Endothelial cell of umbilical vein (primary cell): ENCODE results near the gene TBC1D21. TPM values are rescaled to one million over a fixed set of nuclear protein-coding genes. Genes with fewer than 3 reads are reported as not detected.

Experiments used
- BruUV-seq: library from RNA; stranded (reverse); fragments of 400-500 nt; replicated peaks from 2 replicates; lab custom pipeline; 2021; lab: Mats Ljungman, UMichigan
- CTCF ChIA-PET: fragments of 300-600, 350-600 bp; sonication (Branson Sonifier 250); formaldehyde crosslinking; loops from one replicate; lab custom pipeline; 2021; ENCODE audit warnings: antibody characterized with exemption, inconsistent platforms; lab: Charles Lee
- POLR2A ChIA-PET: fragments of 300-600, 350-600 bp; sonication (Branson Sonifier 250); formaldehyde crosslinking; loops from one replicate; lab custom pipeline; 2021; ENCODE audit warnings: antibody characterized with exemption, inconsistent platforms; lab: Charles Lee
- DNase-seq: peaks from one replicate; pipeline ENCODE4 v3.0.0-alpha.2; 2011; ENCODE audit warnings: low read depth, low spot score
- FAIRE-seq: peaks from 2 replicates; lab custom pipeline; 2011; peaks lifted over from hg19 to GRCh38; lab: Jason Lieb, UNC
- H2AFZ ChIP-seq: 2 replicates; pipeline ENCODE4 v1.6.0; 2012; ENCODE audit warnings: low read depth, low read length, control low read depth, inconsistent platforms
- H3K27ac ChIP-seq: 2 replicates; pipeline ENCODE4 v1.5.1; 2011; ENCODE audit warnings: low read depth, mild to moderate bottlenecking, control low read depth, low read length, moderate library complexity; ENCODE audit not compliant: insufficient read depth
- H3K27me3 ChIP-seq, 2 experiments: 2 replicates each; pipeline versions ENCODE4 v1.6.0 to v1.6.1; 2011; ENCODE audit warnings: low read length in 2 of 2, mixed read lengths in 1 of 2; ENCODE audit not compliant: control insufficient read depth in 2 of 2, insufficient read depth in 2 of 2
- H3K36me3 ChIP-seq, 2 experiments: 2 replicates in 1 of 2; 3 replicates in 1 of 2; pipeline ENCODE4 v1.5.1; 2011; ENCODE audit warnings: low read length in 2 of 2, mild to moderate bottlenecking in 1 of 2, moderate library complexity in 1 of 2; ENCODE audit not compliant: control insufficient read depth in 2 of 2, insufficient read depth in 2 of 2; ENCODE audit errors: extremely low read depth in 1 of 2
- H3K4me1 ChIP-seq: 3 replicates; pipeline ENCODE4 v1.5.1; 2011; ENCODE audit warnings: mild to moderate bottlenecking, low read length; ENCODE audit not compliant: control insufficient read depth, insufficient read depth; ENCODE audit errors: extremely low read depth
- H3K4me2 ChIP-seq: 2 replicates; pipeline ENCODE4 v1.6.1; 2011; ENCODE audit warnings: low read length, control low read depth, mixed read lengths; ENCODE audit not compliant: insufficient read depth
- H3K4me3 ChIP-seq, 3 experiments: fragments of 200-600 bp in 1 of 3; sonication (generic), shearing (Covaris generic) in 1 of 3; replicated peaks in 1 of 3; 2 replicates each; pipeline ENCODE4 v1.5.1; 2011 to 2016; ENCODE audit warnings: control low read depth in 3 of 3, low read length in 3 of 3, mild to moderate bottlenecking in 2 of 3, inconsistent platforms in 1 of 3, low read depth in 1 of 3, moderate library complexity in 1 of 3; ENCODE audit not compliant: insufficient read depth in 1 of 3
- H3K79me2 ChIP-seq: 2 replicates; pipeline ENCODE4 v1.6.0; 2012; ENCODE audit warnings: low read length, inconsistent platforms; ENCODE audit not compliant: control insufficient read depth, insufficient read depth
- H3K9ac ChIP-seq: replicated peaks from 2 replicates; pipeline ENCODE3; 2011; ENCODE audit warnings: low read length, control low read depth; ENCODE audit not compliant: insufficient read depth; ENCODE audit errors: extremely low read depth
- H3K9me1 ChIP-seq: replicated peaks from 3 replicates; pipeline ENCODE4 v1.6.0; 2011; ENCODE audit warnings: mild to moderate bottlenecking, low read length; ENCODE audit not compliant: control insufficient read depth, insufficient read depth; ENCODE audit errors: extremely low read depth
- H3K9me3 ChIP-seq: replicated peaks from 2 replicates; pipeline ENCODE4 v1.5.1; 2012; ENCODE audit warnings: low read length, inconsistent platforms; ENCODE audit not compliant: control insufficient read depth, insufficient read depth
- H4K20me1 ChIP-seq: replicated peaks from 2 replicates; pipeline ENCODE3; 2011; ENCODE audit warnings: mild to moderate bottlenecking, low read length; ENCODE audit not compliant: control insufficient read depth, insufficient read depth; ENCODE audit errors: extremely low read depth
- CTCF ChIP-seq, 2 donors: IDR thresholded peaks; 1 replicate in 1 of 2; 2 replicates in 1 of 2; pipeline ENCODE4 v1.5.1; 2011; ENCODE audit warnings: low read length in 2 of 2, mild to moderate bottlenecking in 2 of 2, moderate library complexity in 2 of 2, control low read depth in 1 of 2, inconsistent platforms in 1 of 2, low read depth in 1 of 2; ENCODE audit not compliant: insufficient read depth in 1 of 2; ENCODE audit errors: extremely low read depth in 1 of 2
- EZH2 ChIP-seq: IDR thresholded peaks from 2 replicates; pipeline ENCODE4 v1.6.1; 2012; ENCODE audit warnings: borderline replicate concordance, low read depth, mild to moderate bottlenecking, moderate library complexity, low read length, inconsistent platforms; ENCODE audit not compliant: severe bottlenecking
- FOS ChIP-seq: IDR thresholded peaks from 2 replicates; pipeline ENCODE4 v1.6.1; 2011; ENCODE audit warnings: mild to moderate bottlenecking, low read length, moderate library complexity, borderline replicate concordance; ENCODE audit not compliant: insufficient read depth
- GATA2 ChIP-seq: IDR thresholded peaks from 2 replicates; pipeline ENCODE4 v1.7.0; 2011; ENCODE audit warnings: low read depth, mild to moderate bottlenecking, moderate library complexity, mixed read lengths, low read length; ENCODE audit not compliant: insufficient read length, insufficient read depth
- JUN ChIP-seq: IDR thresholded peaks from 2 replicates; pipeline ENCODE4 v1.6.1; 2011; ENCODE audit warnings: borderline replicate concordance, low read depth; ENCODE audit not compliant: insufficient read length, insufficient read depth
- MAX ChIP-seq: IDR thresholded peaks from 2 replicates; pipeline ENCODE4 v1.6.1; 2011; ENCODE audit not compliant: insufficient read depth, insufficient read length
- POLR2A ChIP-seq: IDR thresholded peaks from 2 replicates; pipeline ENCODE4 v1.6.1; 2012; ENCODE audit warnings: low read depth, mild to moderate bottlenecking, control low read depth, low read length
- POLR2AphosphoS5 ChIP-seq: IDR thresholded peaks from 2 replicates; pipeline ENCODE4 v1.6.1; 2012; ENCODE audit warnings: low read depth, mild to moderate bottlenecking, control low read depth, low read length, moderate library complexity; ENCODE audit not compliant: insufficient read depth
- dilution Hi-C: fragments of 300-500 bp; cut with MboI; formaldehyde crosslinking; loops from one replicate; pipeline ENCODE4 v1.15.0; 2019; ENCODE audit warnings: low sequenced_read_pairs; ENCODE audit not compliant: extremely low pct_ligation_motif_present
- intact Hi-C: fragments of 100-400 bp; cut with micrococcal nuclease; formaldehyde crosslinking; loops from one replicate; pipeline ENCODE4 v1.10.0; 2022
- polyA plus RNA-seq, 4 experiments: library from polyadenylated mRNA; depleted of rRNA in 3 of 4; stranded (reverse) in 3 of 4; unstranded in 1 of 4; fragments of >200 nt; gene quantifications; 2 replicates each; pipeline versions ENCODE4 v1.2.1 to v1.2.3, GENCODE V29; 2011 to 2012; ENCODE audit warnings: missing spikeins in 1 of 4
- total RNA-seq: library from RNA; stranded (reverse); gene quantifications from 2 replicates; pipeline ENCODE4 v1.2.3, GENCODE V29; 2021

Gene TBC1D21
- total and polyA plus RNA-seq, 2 donors (not counting 3 experiments of a cell fraction or from before 2014, with no cell fraction given): not detected

- FAIRE-seq (no peak), DNase-seq (no peak)
- CTCF ChIA-PET: interaction anchor here (0.9 to 1.3 kb wide), 3 partner anchors 9 to 161 kb away, joined by 3 to 10 read pairs (median 4); no protein-coding TSS in a partner anchor
- no peak overlapping the region for H3K27ac ChIP-seq
- no peaks in the 10 kb centered on the region for H3K79me2 ChIP-seq
- no peaks in the 10 kb centered on the region for H3K36me3 ChIP-seq
- H3K4me2 ChIP-seq: no peak overlapping the region
- no peak for TF ChIP-seq GATA2
- no peak for TF ChIP-seq FOS
- no peak for TF ChIP-seq JUN
- no peak for TF ChIP-seq POLR2A
- peaks cover 0 to 1% of the 10 kb centered on the region in 2 experiments for H3K27me3 ChIP-seq
- H3K9me3 ChIP-seq: no peaks in the 10 kb centered on the region
- no peaks in the 10 kb centered on the region for H3K9me1 ChIP-seq
- no peak overlapping the region for H2AFZ ChIP-seq
- no peaks in the 10 kb centered on the region for H4K20me1 ChIP-seq
- POLR2A ChIA-PET: no interaction called here
- dilution Hi-C loops: no loop called here
- no TSS peak for BruUV-seq
- H3K4me3 ChIP-seq: no peak overlapping the region
- H3K4me1 ChIP-seq: no peaks in the 10 kb centered on the region
- intact Hi-C loops: no loop called here
- no peak overlapping the region for H3K9ac ChIP-seq
Observed at GRCh38 chr15:73888224-73889041, 15.1 kb downstream of the TBC1D21 start.

- Histone ChIP-seq H3K4me1 (no peaks in the 10 kb centered on the region), H3K27ac (no peak overlapping the region), H3K4me3 (no peak overlapping the region), H3K36me3 (no peaks in the 10 kb centered on the region), H4K20me1 (no peaks in the 10 kb centered on the region), H3K4me2 (no peak overlapping the region), H2AFZ (no peak overlapping the region), H3K79me2 (no peaks in the 10 kb centered on the region), H3K27me3 (peaks cover 0 to 1% of the 10 kb centered on the region in 2 experiments), H3K9ac (no peak overlapping the region), H3K9me1 (no peaks in the 10 kb centered on the region), H3K9me3 (no peaks in the 10 kb centered on the region)
- intact Hi-C loops (no loop called here), dilution Hi-C loops (no loop called here)
- POLR2A ChIA-PET: no interaction called here
- no peak for TF ChIP-seq JUN
- TF ChIP-seq EZH2: no peak
- TF ChIP-seq POLR2A: no peak
- TF ChIP-seq GATA2: no peak
- no peak for TF ChIP-seq MAX
- no peak for TF ChIP-seq POLR2AphosphoS5
- TF ChIP-seq FOS: no peak
- TF ChIP-seq CTCF (IDR thresholded peaks at IDR 0.05; ENCODE audit: extremely low read depth in 1 of 2, insufficient read depth in 1 of 2, low read depth in 1 of 2, low read length in 2 of 2): no peak
- DNase-seq (no peak), FAIRE-seq (no peak)
- CTCF ChIA-PET: interaction anchor here (1.2 to 1.3 kb wide), 3 partner anchors 15 to 160 kb away, joined by 3 to 10 read pairs (median 6); no protein-coding TSS in a partner anchor
- BruUV-seq: no TSS peak
Observed at GRCh38 chr15:73889053-73889761, 15.8 kb downstream of the TBC1D21 start.
